ENCODE data around the gene TACO1. TPM values are rescaled to one million over a fixed set of nuclear protein-coding genes. Genes with fewer than 3 reads are reported as not detected.

Gene TACO1
- total and polyA plus RNA-seq, 10 of the 15 experiments (the other 5 are each of a cell fraction or from before 2014, with no cell fraction given) = 8.5 to 38.6 (median 27.0) TPM

GRCh38 chr17:63634163-63634562, 33.5 kb downstream of the TACO1 start (continued):
- no peak for TF ChIP-seq EZH2 (IDR thresholded peaks at IDR 0.05; ENCODE audit: borderline replicate concordance, control insufficient read depth, low read depth, low read length)
- no peak for TF ChIP-seq FOXM1 (IDR thresholded peaks at IDR 0.05; ENCODE audit: low read depth, low read length)
- TF ChIP-seq SUPT20H (IDR thresholded peaks at IDR 0.05; ENCODE audit: borderline replicate concordance, control insufficient read depth, low read depth, low read length) = no peak
- TF ChIP-seq ZNF217 (IDR thresholded peaks at IDR 0.05) = no peak
- TF ChIP-seq REST (IDR thresholded peaks at IDR 0.05; ENCODE audit: low read depth, low read length) = no peak
- no peak for TF ChIP-seq CEBPB (IDR thresholded peaks at IDR 0.05; ENCODE audit: borderline replicate concordance in 1 of 2, low read depth in 2 of 2, low read length in 2 of 2)

- ChIA-PET CTCF (interaction anchor here (1.1 kb wide), 1 partner anchor 54 kb away, joined by 3 read pairs; no protein-coding TSS in a partner anchor), POLR2A (interaction anchor here (1.1 to 1.5 kb wide), 3 partner anchors 15 to 60 kb away, joined by 3 to 6 read pairs (median 3); no protein-coding TSS in a partner anchor), SMC1A (ENCODE audit: uncharacterized antibody, unreplicated experiment) (interaction anchor here (0.9 to 1.6 kb wide), 4 partner anchors 9 to 42 kb away, joined by 3 to 5 read pairs (median 4); no protein-coding TSS in a partner anchor), RAD21 (ENCODE audit: unreplicated experiment) (interaction anchor here (1.0 to 2.1 kb wide), 3 partner anchors 11 to 75 kb away, joined by 3 to 4 read pairs (median 3); no protein-coding TSS in a partner anchor)
- no TSS peak for BruUV-seq (replicated peaks)
- FAIRE-seq (no peak), DNase-seq (ENCODE audit: low read depth, low spot score) (no peak), ATAC-seq (no peak)
- in situ Hi-C loops (cut with MboI) = no loop called here
- no peak overlapping the region for H3K4me2 ChIP-seq (ENCODE audit: control insufficient read depth, insufficient read depth)
- no peak overlapping the region for H3K4me3 ChIP-seq
- no peaks in the 10 kb centered on the region for H4K20me1 ChIP-seq (ENCODE audit: control insufficient read depth, insufficient read depth)
- no peak overlapping the region for H3K27ac ChIP-seq (ENCODE audit: control insufficient read depth, insufficient read depth)
- H3K4me1 ChIP-seq (ENCODE audit: control insufficient read depth, insufficient read depth, low read length) = no peaks in the 10 kb centered on the region
- WGBS (ENCODE audit: insufficient coverage, insufficient replicate concordance, low lambda C conversion rate, missing lambda C conversion rate) = 100% methylated on average over 1 of the region's 1 CpG
- no peaks in the 10 kb centered on the region; the same call in none of the 2 replicates for H3K79me2 ChIP-seq (ENCODE audit: control insufficient read depth, insufficient read depth, low read length)
- no peaks in the 10 kb centered on the region for H3K27me3 ChIP-seq (replicated peaks in 1 of 2; ENCODE audit: control insufficient read depth in 2 of 2, insufficient read depth in 2 of 2, low read length in 1 of 2)
- H3K9me3 ChIP-seq (replicated peaks; ENCODE audit: control insufficient read depth, insufficient read depth, low read length) = no peaks in the 10 kb centered on the region
- intact Hi-C loops (cut with micrococcal nuclease; ENCODE audit: unreplicated experiment) = no loop called here
- H3K9ac ChIP-seq (ENCODE audit: control insufficient read depth, insufficient read depth, low read length) = no peak overlapping the region
- H2AFZ ChIP-seq (ENCODE audit: control insufficient read depth, low read depth, low read length) = no peak overlapping the region
- TF ChIP-seq REST (IDR thresholded peaks at IDR 0.05; ENCODE audit: low read depth, low read length) (no peak), USF1 (IDR thresholded peaks at IDR 0.05; ENCODE audit: borderline replicate concordance, extremely low read length, insufficient read depth, low read depth, low read length) (no peak), FOS (IDR thresholded peaks at IDR 0.05; ENCODE audit: borderline replicate concordance, extremely low read depth, insufficient read length) (no peak), MXI1 (IDR thresholded peaks at IDR 0.05; ENCODE audit: low read depth, low read length) (no peak)
- peaks cover 6 to 14% of the 10 kb centered on the region in 2 experiments for H3K36me3 ChIP-seq (ENCODE audit: control insufficient read depth in 2 of 2, insufficient read depth in 2 of 2, low read length in 1 of 2)
Observed at GRCh38 chr17:63634816-63635215, 34.1 kb downstream of the TACO1 start.
